ENCODE data around the gene NDUFA13.
"Not testable (repeated sequence)": the region's sequence is repeated elsewhere in the genome, so short reads cannot be mapped to it uniquely, and the experiment has no call there.

NDUFA13 gene

GRCh38 chr19:19515642-19516519 lies at the start of gene NDUFA13:
NDUFA13 (plus strand) TSS chr19:19516225; CDS start chr19:19516239, 14 bp downstream.
- DNase-seq (ENCODE audit: low read depth in 2 of 3, low spot score in 1 of 3), result peak; percentile 86 to 97 (median 89)

GRCh38 chr19:19468424-19469050 lies 47.5 kb upstream of the NDUFA13 start:
- DNase-seq (ENCODE audit: low read depth in 2 of 3, low spot score in 1 of 3), result no peak

- DNase-seq (ENCODE audit: low read depth in 2 of 3, low spot score in 1 of 3), result no peak
Observed at GRCh38 chr19:19470579-19470978, 45.4 kb upstream of the NDUFA13 start.

GRCh38 chr19:19471682-19472081 lies 44.3 kb upstream of the NDUFA13 start:
- no peak for DNase-seq (ENCODE audit: low read depth in 2 of 3, low spot score in 1 of 3)

GRCh38 chr19:19472106-19472505 lies 43.9 kb upstream of the NDUFA13 start:
- DNase-seq (ENCODE audit: low read depth in 2 of 3, low spot score in 1 of 3), result not testable (repeated sequence)

GRCh38 chr19:19475015-19475765 lies 40.8 kb upstream of the NDUFA13 start:
- no peak for DNase-seq (ENCODE audit: low read depth in 2 of 3, low spot score in 1 of 3)

- DNase-seq (ENCODE audit: low read depth in 2 of 3, low spot score in 1 of 3), result no peak
Observed at GRCh38 chr19:19475849-19476828, 39.9 kb upstream of the NDUFA13 start.

- DNase-seq (ENCODE audit: low read depth in 2 of 3, low spot score in 1 of 3), result no peak
Observed at GRCh38 chr19:19477705-19478383, 38.2 kb upstream of the NDUFA13 start.

GRCh38 chr19:19480688-19481087 lies 35.3 kb upstream of the NDUFA13 start:
- no peak for DNase-seq (ENCODE audit: low read depth in 2 of 3, low spot score in 1 of 3)

GRCh38 chr19:19482809-19483596 lies 33.0 kb upstream of the NDUFA13 start:
- DNase-seq (ENCODE audit: low read depth in 2 of 3, low spot score in 1 of 3), result no peak

- no peak for DNase-seq (ENCODE audit: low read depth in 2 of 3, low spot score in 1 of 3)
Observed at GRCh38 chr19:19485161-19485997, 30.6 kb upstream of the NDUFA13 start.

GRCh38 chr19:19485998-19486290 lies 30.1 kb upstream of the NDUFA13 start:
- DNase-seq (ENCODE audit: low read depth in 2 of 3, low spot score in 1 of 3), result no peak

GRCh38 chr19:19486343-19487076 lies 29.5 kb upstream of the NDUFA13 start:
- DNase-seq (ENCODE audit: low read depth in 2 of 3, low spot score in 1 of 3), result no peak

- DNase-seq (ENCODE audit: low read depth in 2 of 3, low spot score in 1 of 3), result no peak
Observed at GRCh38 chr19:19487077-19487949, 28.7 kb upstream of the NDUFA13 start.

- no peak for DNase-seq (ENCODE audit: low read depth in 2 of 3, low spot score in 1 of 3)
Observed at GRCh38 chr19:19487950-19488874, 27.8 kb upstream of the NDUFA13 start.

Data from stimulated activated CD4-positive, alpha-beta T cell treated with anti-CD3 and anti-CD28 coated beads, Interleukin-12 subunit alpha, Interleukin-12 subunit beta, amount 100 ng/mL, for 48 hours (primary cell).